Liver (tissue), 9 donors: Measurements from ENCODE around the gene DLG4. TPM values are rescaled to one million over a fixed set of nuclear protein-coding genes. Genes with fewer than 3 reads are reported as not detected.

Source experiments
- DNase-seq: peaks from one replicate; pipeline ENCODE4 v3.0.0-alpha.2; 2017; ENCODE audit warnings: low spot score
- H3K27ac ChIP-seq, 2 donors: one replicate each; pipeline ENCODE4 v1.7.0; 2013; ENCODE audit warnings: inconsistent platforms in 2 of 2, low read length in 2 of 2, control low read depth in 1 of 2, low read depth in 1 of 2, mild to moderate bottlenecking in 1 of 2
- H3K27me3 ChIP-seq, 4 donors: one replicate each; pipeline versions ENCODE4 v1.6.1 to v1.7.0; 2013; ENCODE audit warnings: low read length in 3 of 4, inconsistent platforms in 1 of 4, mild to moderate bottlenecking in 1 of 4, moderate library complexity in 1 of 4; ENCODE audit not compliant: control insufficient read depth in 4 of 4, insufficient read depth in 4 of 4
- H3K36me3 ChIP-seq, 4 donors: one replicate each; pipeline versions ENCODE4 v1.6.1 to v1.7.0; 2013; ENCODE audit warnings: low read length in 3 of 4, mild to moderate bottlenecking in 3 of 4, low read depth in 1 of 4, moderate library complexity in 1 of 4; ENCODE audit not compliant: control insufficient read depth in 4 of 4, insufficient read depth in 3 of 4
- H3K4me1 ChIP-seq, 4 donors: one replicate each; pipeline versions ENCODE4 v1.6.1 to v1.7.0; 2013; ENCODE audit warnings: low read length in 3 of 4, mild to moderate bottlenecking in 3 of 4, moderate library complexity in 1 of 4; ENCODE audit not compliant: control insufficient read depth in 4 of 4, insufficient read depth in 4 of 4
- H3K4me3 ChIP-seq, 3 donors: one replicate each; pipeline versions ENCODE4 v1.6.1 to v1.7.0; 2013; ENCODE audit warnings: low read length in 3 of 3, control low read depth in 1 of 3, low read depth in 1 of 3, mild to moderate bottlenecking in 1 of 3
- H3K9ac ChIP-seq, 2 donors: one replicate each; pipeline ENCODE4 v1.7.0; 2013; ENCODE audit warnings: low read length in 2 of 2, mild to moderate bottlenecking in 2 of 2, moderate library complexity in 2 of 2, control low read depth in 1 of 2, low read depth in 1 of 2
- H3K9me3 ChIP-seq, 4 donors: one replicate each; pipeline versions ENCODE4 v1.6.1 to v1.7.0; 2013; ENCODE audit warnings: low read length in 3 of 4; ENCODE audit not compliant: control insufficient read depth in 4 of 4
- ATF3 ChIP-seq: IDR thresholded peaks from 2 replicates; pipeline ENCODE4 v1.6.1; 2016; ENCODE audit warnings: antibody characterized with exemption
- EGR1 ChIP-seq, 2 donors: IDR thresholded peaks; 2 replicates each; pipeline ENCODE4 v1.6.1; 2016 to 2018; ENCODE audit warnings: antibody characterized with exemption in 2 of 2, low read depth in 2 of 2
- FOXA1 ChIP-seq: IDR thresholded peaks from 2 replicates; pipeline ENCODE4 v1.6.1; 2016; ENCODE audit warnings: antibody characterized with exemption
- FOXA2 ChIP-seq: IDR thresholded peaks from 2 replicates; pipeline ENCODE4 v1.6.1; 2016; ENCODE audit warnings: antibody characterized with exemption
- GABPA ChIP-seq, 2 donors: IDR thresholded peaks in 1 of 2; conservative IDR thresholded peaks in 1 of 2; 2 replicates each; pipeline ENCODE4 v1.6.1; 2016; ENCODE audit warnings: antibody characterized with exemption in 2 of 2, mild to moderate bottlenecking in 1 of 2, moderate library complexity in 1 of 2
- HNF4A ChIP-seq, 2 donors: conservative IDR thresholded peaks; 2 replicates each; pipeline ENCODE4 v1.6.1; 2016; ENCODE audit warnings: antibody characterized with exemption in 2 of 2, mild to moderate bottlenecking in 2 of 2
- HNF4G ChIP-seq: IDR thresholded peaks from 2 replicates; pipeline ENCODE4 v1.6.1; 2016; ENCODE audit warnings: antibody characterized with exemption
- JUND ChIP-seq, 2 donors: IDR thresholded peaks; 2 replicates each; pipeline ENCODE4 v1.6.1; 2016; ENCODE audit warnings: antibody characterized with exemption in 2 of 2
- MAX ChIP-seq: IDR thresholded peaks from 2 replicates; pipeline ENCODE4 v1.6.1; 2016; ENCODE audit warnings: antibody characterized with exemption
- NR2F2 ChIP-seq: IDR thresholded peaks from 2 replicates; pipeline ENCODE4 v1.6.1; 2016; ENCODE audit warnings: antibody characterized with exemption
- RAD21 ChIP-seq, 2 donors: IDR thresholded peaks; 2 replicates each; pipeline ENCODE4 v1.6.1; 2016; ENCODE audit warnings: antibody characterized with exemption in 2 of 2, mild to moderate bottlenecking in 2 of 2
- RXRA ChIP-seq, 2 donors: IDR thresholded peaks; 2 replicates each; pipeline ENCODE4 v1.6.1; 2017 to 2018; ENCODE audit warnings: antibody characterized with exemption in 2 of 2, mild to moderate bottlenecking in 1 of 2
- SP1 ChIP-seq: IDR thresholded peaks from 2 replicates; pipeline ENCODE4 v1.6.1; 2018; ENCODE audit warnings: antibody characterized with exemption, mild to moderate bottlenecking
- TAF1 ChIP-seq: conservative IDR thresholded peaks from 2 replicates; pipeline ENCODE4 v1.6.1; 2016; ENCODE audit warnings: antibody characterized with exemption, mild to moderate bottlenecking
- YY1 ChIP-seq: IDR thresholded peaks from 2 replicates; pipeline ENCODE4 v1.6.1; 2016; ENCODE audit warnings: antibody characterized with exemption, mild to moderate bottlenecking
- WGBS: extraction: QIAGEN DNeasy Blood & Tissue Kit; methylation state at CpG from one replicate; pipeline ENCODE4 v1.1.7; 2013; 5-methylcytosine and 5-hydroxymethylcytosine counted together
- polyA plus RNA-seq, 2 donors: library from polyadenylated mRNA; stranded (reverse) in 1 of 2; unstranded in 1 of 2; fragments of 200-250 nt in 1 of 2; fragments of >200 nt in 1 of 2; fragmentation: Nextera tagmentation in 1 of 2; extraction: Ambion mirVana in 1 of 2; gene quantifications; one replicate each; pipeline versions ENCODE4 v1.2.1 to v1.2.3, GENCODE V29; 2013 to 2015
- total RNA-seq, 2 donors: library from RNA; depleted of rRNA; stranded (reverse); fragments of >200 nt; gene quantifications; one replicate each; pipeline ENCODE4 v1.2.3, GENCODE V29; 2014
- TF ChIP-seq, protein P1 (sequence below): IDR thresholded peaks from 2 replicates; pipeline ENCODE4 v1.6.1; 2016; ENCODE audit warnings: antibody characterized with exemption, mild to moderate bottlenecking
- TF ChIP-seq, protein P2 (sequence below): fragments of 150-350 bp; IDR thresholded peaks from 2 replicates; pipeline ENCODE4 v1.5.1; 2017; ENCODE audit warnings: improper control_type of control experiment, low read depth, low read length; ENCODE audit not compliant: missing input control
- donor health status: healthy.
- donor health status: healthy.
- donor health status: healthy.
- donor health status: healthy.
- donor health status: healthy.

The DLG4 gene
- total and polyA plus RNA-seq, 4 donors = 0.40 to 5.7 (median 1.9) TPM

DNA sequence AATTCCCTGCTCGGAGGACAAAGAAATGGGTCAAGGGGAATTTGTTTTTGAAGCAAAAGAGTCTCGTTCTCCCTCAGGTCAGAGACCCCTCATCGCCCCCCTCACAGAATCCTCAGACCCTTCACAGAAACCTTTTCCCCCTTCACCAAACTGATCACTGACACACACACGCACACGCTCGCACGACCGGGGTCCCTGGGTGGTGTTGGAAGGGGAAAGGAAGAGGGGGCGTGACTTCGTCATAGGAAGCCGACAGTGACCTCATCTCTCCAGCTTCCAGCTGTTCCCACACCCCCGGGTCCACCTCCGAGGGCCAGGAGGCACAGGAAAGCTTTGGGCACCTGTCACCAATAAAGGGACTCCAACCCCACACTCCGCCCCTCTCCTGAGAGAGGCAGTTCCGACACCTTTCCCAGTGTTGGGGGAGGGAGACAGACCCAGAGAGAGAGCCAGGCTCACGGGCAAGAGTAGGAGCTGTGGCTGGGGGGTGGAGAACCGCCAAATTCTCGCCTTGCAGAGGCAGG is 41.6 kb downstream of the DLG4 start (continued):
- TF ChIP-seq, protein P1, sequence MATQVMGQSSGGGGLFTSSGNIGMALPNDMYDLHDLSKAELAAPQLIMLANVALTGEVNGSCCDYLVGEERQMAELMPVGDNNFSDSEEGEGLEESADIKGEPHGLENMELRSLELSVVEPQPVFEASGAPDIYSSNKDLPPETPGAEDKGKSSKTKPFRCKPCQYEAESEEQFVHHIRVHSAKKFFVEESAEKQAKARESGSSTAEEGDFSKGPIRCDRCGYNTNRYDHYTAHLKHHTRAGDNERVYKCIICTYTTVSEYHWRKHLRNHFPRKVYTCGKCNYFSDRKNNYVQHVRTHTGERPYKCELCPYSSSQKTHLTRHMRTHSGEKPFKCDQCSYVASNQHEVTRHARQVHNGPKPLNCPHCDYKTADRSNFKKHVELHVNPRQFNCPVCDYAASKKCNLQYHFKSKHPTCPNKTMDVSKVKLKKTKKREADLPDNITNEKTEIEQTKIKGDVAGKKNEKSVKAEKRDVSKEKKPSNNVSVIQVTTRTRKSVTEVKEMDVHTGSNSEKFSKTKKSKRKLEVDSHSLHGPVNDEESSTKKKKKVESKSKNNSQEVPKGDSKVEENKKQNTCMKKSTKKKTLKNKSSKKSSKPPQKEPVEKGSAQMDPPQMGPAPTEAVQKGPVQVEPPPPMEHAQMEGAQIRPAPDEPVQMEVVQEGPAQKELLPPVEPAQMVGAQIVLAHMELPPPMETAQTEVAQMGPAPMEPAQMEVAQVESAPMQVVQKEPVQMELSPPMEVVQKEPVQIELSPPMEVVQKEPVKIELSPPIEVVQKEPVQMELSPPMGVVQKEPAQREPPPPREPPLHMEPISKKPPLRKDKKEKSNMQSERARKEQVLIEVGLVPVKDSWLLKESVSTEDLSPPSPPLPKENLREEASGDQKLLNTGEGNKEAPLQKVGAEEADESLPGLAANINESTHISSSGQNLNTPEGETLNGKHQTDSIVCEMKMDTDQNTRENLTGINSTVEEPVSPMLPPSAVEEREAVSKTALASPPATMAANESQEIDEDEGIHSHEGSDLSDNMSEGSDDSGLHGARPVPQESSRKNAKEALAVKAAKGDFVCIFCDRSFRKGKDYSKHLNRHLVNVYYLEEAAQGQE = peak; percentile 74
- peak; percentile 78 to 82 for TF ChIP-seq HNF4A (conservative IDR thresholded peaks at IDR 0.05)
- TF ChIP-seq EGR1 (IDR thresholded peaks at IDR 0.05; ENCODE audit: low read depth in 2 of 2) = peak; percentile 85 to 94

- Histone ChIP-seq H3K36me3 (peaks cover 0 to 14% (median 0%) of the 10 kb centered on the region in 4 donors), H3K27me3 (no peaks in the 10 kb centered on the region), H3K9me3 (no peaks in the 10 kb centered on the region), H3K4me1 (peaks cover 5 to 48% (median 28%) of the 10 kb centered on the region in 4 donors), H3K4me3 (peak overlapping the region; percentile 81 to 91 (median 88)), H3K9ac (peak overlapping the region; percentile 77 to 78), H3K27ac (peak overlapping the region; percentile 92 to 96)
- 2% methylated on average over 31 of the region's 31 CpGs for WGBS
- TF ChIP-seq RAD21 (IDR thresholded peaks at IDR 0.05) (peak; percentile 78 to 83), RXRA (IDR thresholded peaks at IDR 0.05) (no peak), HNF4G (no peak), ATF3 (no peak), GABPA (IDR thresholded peaks at IDR 0.05 in 1 of 2, conservative IDR thresholded peaks at IDR 0.05 in 1 of 2) (no peak), NR2F2 (no peak), EGR1 (IDR thresholded peaks at IDR 0.05; ENCODE audit: low read depth in 2 of 2) (no peak), FOXA2 (no peak), JUND (IDR thresholded peaks at IDR 0.05) (no peak), MAX (no peak), HNF4A (conservative IDR thresholded peaks at IDR 0.05) (no peak), SP1 (no peak), YY1 (no peak), FOXA1 (no peak), TAF1 (no peak)
- TF ChIP-seq, protein P1 = no peak
- TF ChIP-seq, protein P2, sequence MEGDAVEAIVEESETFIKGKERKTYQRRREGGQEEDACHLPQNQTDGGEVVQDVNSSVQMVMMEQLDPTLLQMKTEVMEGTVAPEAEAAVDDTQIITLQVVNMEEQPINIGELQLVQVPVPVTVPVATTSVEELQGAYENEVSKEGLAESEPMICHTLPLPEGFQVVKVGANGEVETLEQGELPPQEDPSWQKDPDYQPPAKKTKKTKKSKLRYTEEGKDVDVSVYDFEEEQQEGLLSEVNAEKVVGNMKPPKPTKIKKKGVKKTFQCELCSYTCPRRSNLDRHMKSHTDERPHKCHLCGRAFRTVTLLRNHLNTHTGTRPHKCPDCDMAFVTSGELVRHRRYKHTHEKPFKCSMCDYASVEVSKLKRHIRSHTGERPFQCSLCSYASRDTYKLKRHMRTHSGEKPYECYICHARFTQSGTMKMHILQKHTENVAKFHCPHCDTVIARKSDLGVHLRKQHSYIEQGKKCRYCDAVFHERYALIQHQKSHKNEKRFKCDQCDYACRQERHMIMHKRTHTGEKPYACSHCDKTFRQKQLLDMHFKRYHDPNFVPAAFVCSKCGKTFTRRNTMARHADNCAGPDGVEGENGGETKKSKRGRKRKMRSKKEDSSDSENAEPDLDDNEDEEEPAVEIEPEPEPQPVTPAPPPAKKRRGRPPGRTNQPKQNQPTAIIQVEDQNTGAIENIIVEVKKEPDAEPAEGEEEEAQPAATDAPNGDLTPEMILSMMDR = peak; percentile 77
- DNase-seq = peak; percentile 67
Measured at GRCh38 chr17:7177191-7177953, 42.3 kb downstream of the DLG4 start.
